Ascending aorta (tissue), 2 donors: Measurements from ENCODE around the gene FLNC. TPM values are rescaled to one million over a fixed set of nuclear protein-coding genes. Genes with fewer than 3 reads are reported as not detected.

Experiments
- DNase-seq, 2 donors: peaks; one replicate each; pipeline ENCODE4 v3.0.0-alpha.2; 2019; ENCODE audit warnings: low spot score in 2 of 2
- H3K27ac ChIP-seq, 2 donors: fragments of 200-600 bp; sonication (generic); one replicate each; pipeline ENCODE4 v1.5.1; 2016 to 2017; ENCODE audit warnings: mild to moderate bottlenecking in 1 of 2
- H3K27me3 ChIP-seq: fragments of 200-600 bp; sonication (generic); one replicate; pipeline ENCODE4 v1.5.1; 2017
- H3K36me3 ChIP-seq, 2 donors: fragments of 200-600 bp; sonication (generic); one replicate each; pipeline ENCODE4 v1.5.1; 2016
- H3K4me1 ChIP-seq, 2 donors: fragments of 200-600 bp; sonication (generic); one replicate each; pipeline ENCODE4 v1.5.1; 2016 to 2017; ENCODE audit warnings: mild to moderate bottlenecking in 1 of 2
- H3K4me3 ChIP-seq, 2 donors: fragments of 200-600 bp; sonication (generic); one replicate each; pipeline ENCODE4 v1.5.1; 2016 to 2017; ENCODE audit warnings: mild to moderate bottlenecking in 1 of 2
- H3K9me3 ChIP-seq, 2 donors: fragments of 200-600 bp; sonication (generic); one replicate each; pipeline ENCODE4 v1.5.1; 2016
- CTCF ChIP-seq, 3 experiments: fragments of 200-600 bp in 2 of 3; fragments of 450-650 bp in 1 of 3; sonication (generic) in 2 of 3; IDR thresholded peaks; one replicate each; pipeline ENCODE4 v1.5.1; 2016 to 2019; ENCODE audit warnings: antibody characterized with exemption in 3 of 3, mild to moderate bottlenecking in 1 of 3, moderate library complexity in 1 of 3
- intact Hi-C: fragments of 100-400 bp; cut with DNase I; formaldehyde crosslinking; loops from one replicate; pipeline ENCODE4 v1.15.1; 2023
- total RNA-seq: library from RNA; depleted of rRNA; stranded (reverse); fragments of >200 nt; gene quantifications from one replicate; pipeline ENCODE4 v1.1.0, GENCODE V29; 2016

FLNC gene
- total RNA-seq, 1 donor from 2014 or later: 117 TPM

- Histone ChIP-seq H3K4me1 (no peaks in the 10 kb centered on the region), H3K27ac (no peak overlapping the region), H3K4me3 (no peak overlapping the region), H3K9me3 (no peaks in the 10 kb centered on the region), H3K27me3 (no peaks in the 10 kb centered on the region), H3K36me3 (no peaks in the 10 kb centered on the region)
- intact Hi-C loops: loop anchor here (2.0 to 5.0 kb wide), 3 partner anchors 144 to 409 kb away; partner anchors contain the start of gene CALU
- TF ChIP-seq CTCF (IDR thresholded peaks at IDR 0.05): no peak
- DNase-seq: no peak
Observed at GRCh38 chr7:128881458-128882125, 51.4 kb downstream of the FLNC start.

DNA sequence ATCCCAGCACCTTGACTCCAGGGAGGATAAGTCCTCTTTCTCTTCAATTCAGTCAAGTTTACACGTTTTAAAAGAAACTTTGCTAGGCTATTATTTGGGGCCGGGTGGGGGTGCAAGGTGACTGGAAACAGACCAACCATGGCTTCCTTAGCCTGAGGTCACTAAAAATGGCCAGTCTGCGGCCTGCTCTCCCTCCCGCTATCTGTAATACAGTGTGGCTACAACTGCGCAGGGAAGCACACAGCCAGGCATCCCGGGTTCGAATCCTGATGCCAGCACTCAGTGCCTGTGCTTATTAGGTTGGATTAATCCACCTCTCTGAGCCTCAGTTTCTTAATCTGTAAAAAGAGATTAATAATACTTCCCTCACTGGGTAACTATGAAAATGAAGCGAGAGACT is 51.9 kb downstream of the FLNC start:
- H3K36me3 ChIP-seq: no peaks in the 10 kb centered on the region
- intact Hi-C loops: loop anchor here (2.0 to 5.0 kb wide), 3 partner anchors 145 to 410 kb away; partner anchors contain the start of gene CALU
- TF ChIP-seq CTCF (IDR thresholded peaks at IDR 0.05): no peak
- H3K9me3 ChIP-seq: no peaks in the 10 kb centered on the region
- H3K4me3 ChIP-seq: no peak overlapping the region
- H3K27ac ChIP-seq: no peak overlapping the region
- no peaks in the 10 kb centered on the region for H3K27me3 ChIP-seq
- DNase-seq: no peak
- no peaks in the 10 kb centered on the region for H3K4me1 ChIP-seq

- peak; percentile 39 to 89 for DNase-seq
- TF ChIP-seq CTCF (IDR thresholded peaks at IDR 0.05): peak; percentile 87 to 97 (median 93)
- Histone ChIP-seq H3K4me3 (no peak overlapping the region), H3K27ac (no peak overlapping the region), H3K4me1 (no peaks in the 10 kb centered on the region), H3K27me3 (no peaks in the 10 kb centered on the region), H3K36me3 (no peaks in the 10 kb centered on the region), H3K9me3 (no peaks in the 10 kb centered on the region)
- intact Hi-C loops: loop anchor here (2.0 to 5.0 kb wide), 3 partner anchors 147 to 412 kb away; partner anchors contain the start of gene CALU
Observed at GRCh38 chr7:128883622-128884448, 53.6 kb downstream of the FLNC start.

DNA sequence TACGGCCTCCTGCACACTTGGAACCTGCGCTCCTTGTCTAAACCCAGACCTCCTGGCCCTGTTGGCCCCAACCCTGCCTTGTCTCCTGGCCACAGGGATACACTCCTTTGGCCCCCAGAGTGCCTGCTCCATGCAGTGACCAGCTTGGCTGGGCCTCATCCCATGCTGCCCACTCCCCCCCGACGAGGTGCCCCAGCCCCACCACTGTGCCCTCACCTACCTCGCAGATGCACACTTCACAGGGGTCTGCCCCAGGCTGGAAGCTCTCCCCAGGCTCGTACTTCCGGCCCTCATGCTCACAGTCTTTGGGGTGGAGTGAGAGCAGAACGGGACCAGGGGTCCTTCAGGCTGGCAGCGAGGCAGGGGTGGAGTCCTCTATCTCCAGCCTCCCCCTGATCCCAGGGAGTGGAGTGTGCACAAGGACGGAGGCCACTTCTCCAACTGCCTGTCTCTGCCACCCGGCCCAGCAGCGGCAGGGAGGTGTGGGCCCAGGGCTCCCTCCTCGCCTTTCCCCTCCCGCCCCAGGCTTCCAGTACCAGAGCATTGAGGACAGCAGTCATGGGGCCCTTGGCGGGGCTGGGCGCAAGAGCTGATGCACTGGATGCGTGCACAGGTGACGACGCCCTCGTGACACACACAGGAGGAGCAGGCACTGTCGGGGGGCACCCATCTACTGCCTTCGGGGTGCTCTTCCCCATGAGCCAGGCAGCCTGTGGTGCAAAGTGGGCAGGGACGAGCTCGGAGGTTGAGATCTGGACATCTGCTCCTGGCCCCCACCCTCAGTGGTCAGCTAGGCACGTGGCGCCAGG is 54.6 kb downstream of the FLNC start:
- TF ChIP-seq CTCF (IDR thresholded peaks at IDR 0.05): no peak
- Histone ChIP-seq H3K27me3 (no peaks in the 10 kb centered on the region), H3K36me3 (no peaks in the 10 kb centered on the region), H3K27ac (no peak overlapping the region), H3K9me3 (no peaks in the 10 kb centered on the region), H3K4me3 (no peak overlapping the region), H3K4me1 (no peaks in the 10 kb centered on the region)
- intact Hi-C loops: loop anchor here (5.0 kb wide), 2 partner anchors 147 to 412 kb away; partner anchors contain the start of gene CALU
- DNase-seq: no peak

- Histone ChIP-seq H3K4me1 (no peaks in the 10 kb centered on the region), H3K4me3 (no peak overlapping the region), H3K27me3 (no peaks in the 10 kb centered on the region), H3K27ac (no peak overlapping the region), H3K36me3 (no peaks in the 10 kb centered on the region), H3K9me3 (no peaks in the 10 kb centered on the region)
- intact Hi-C loops: no loop called here
- no peak for TF ChIP-seq CTCF (IDR thresholded peaks at IDR 0.05)
- DNase-seq: no peak
Observed at GRCh38 chr7:128885370-128886187, 55.4 kb downstream of the FLNC start.
